ACC112 (cell line): ENCODE data around the gene TRIM62.

Source experiments
- H2AFZ ChIP-seq: fragments of 200-600 bp; sonication (generic); one replicate; pipeline ENCODE4 v1.6.0; 2017; ENCODE audit warnings: antibody characterized with exemption, low read length; ENCODE audit not compliant: unreplicated experiment
- H3K27ac ChIP-seq: fragments of 200-600 bp; sonication (generic); 2 replicates; pipeline ENCODE4 v1.5.1; 2014; ENCODE audit warnings: low read depth, mild to moderate bottlenecking, antibody characterized with exemption, low read length, moderate library complexity
- H3K27me3 ChIP-seq: fragments of 200-600 bp; sonication (generic); 2 replicates; pipeline ENCODE4 v1.6.1; 2014; ENCODE audit warnings: mild to moderate bottlenecking, antibody characterized with exemption, low read length, moderate library complexity, mixed read lengths; ENCODE audit not compliant: insufficient read depth
- H3K36me3 ChIP-seq: fragments of 200-600 bp; sonication (generic); 2 replicates; pipeline ENCODE4 v1.6.1; 2016; ENCODE audit warnings: mild to moderate bottlenecking, antibody characterized with exemption, low read length, moderate library complexity, mixed read lengths; ENCODE audit not compliant: insufficient read depth
- H3K4me1 ChIP-seq: fragments of 200-600 bp; sonication (generic); one replicate; pipeline ENCODE4 v1.6.1; 2016; ENCODE audit warnings: low read length, mixed read lengths; ENCODE audit not compliant: insufficient read depth, unreplicated experiment, control insufficient read depth
- H3K4me3 ChIP-seq: fragments of 200-600 bp; sonication (generic); 2 replicates; pipeline ENCODE4 v1.5.1; 2014; ENCODE audit warnings: mild to moderate bottlenecking, low read depth, low read length
- H3K79me2 ChIP-seq: fragments of 200-600 bp; sonication (generic); one replicate; pipeline ENCODE4 v1.6.0; 2016; ENCODE audit warnings: low read length; ENCODE audit not compliant: control insufficient read depth, unreplicated experiment, insufficient read depth

Gene TRIM62

DNA sequence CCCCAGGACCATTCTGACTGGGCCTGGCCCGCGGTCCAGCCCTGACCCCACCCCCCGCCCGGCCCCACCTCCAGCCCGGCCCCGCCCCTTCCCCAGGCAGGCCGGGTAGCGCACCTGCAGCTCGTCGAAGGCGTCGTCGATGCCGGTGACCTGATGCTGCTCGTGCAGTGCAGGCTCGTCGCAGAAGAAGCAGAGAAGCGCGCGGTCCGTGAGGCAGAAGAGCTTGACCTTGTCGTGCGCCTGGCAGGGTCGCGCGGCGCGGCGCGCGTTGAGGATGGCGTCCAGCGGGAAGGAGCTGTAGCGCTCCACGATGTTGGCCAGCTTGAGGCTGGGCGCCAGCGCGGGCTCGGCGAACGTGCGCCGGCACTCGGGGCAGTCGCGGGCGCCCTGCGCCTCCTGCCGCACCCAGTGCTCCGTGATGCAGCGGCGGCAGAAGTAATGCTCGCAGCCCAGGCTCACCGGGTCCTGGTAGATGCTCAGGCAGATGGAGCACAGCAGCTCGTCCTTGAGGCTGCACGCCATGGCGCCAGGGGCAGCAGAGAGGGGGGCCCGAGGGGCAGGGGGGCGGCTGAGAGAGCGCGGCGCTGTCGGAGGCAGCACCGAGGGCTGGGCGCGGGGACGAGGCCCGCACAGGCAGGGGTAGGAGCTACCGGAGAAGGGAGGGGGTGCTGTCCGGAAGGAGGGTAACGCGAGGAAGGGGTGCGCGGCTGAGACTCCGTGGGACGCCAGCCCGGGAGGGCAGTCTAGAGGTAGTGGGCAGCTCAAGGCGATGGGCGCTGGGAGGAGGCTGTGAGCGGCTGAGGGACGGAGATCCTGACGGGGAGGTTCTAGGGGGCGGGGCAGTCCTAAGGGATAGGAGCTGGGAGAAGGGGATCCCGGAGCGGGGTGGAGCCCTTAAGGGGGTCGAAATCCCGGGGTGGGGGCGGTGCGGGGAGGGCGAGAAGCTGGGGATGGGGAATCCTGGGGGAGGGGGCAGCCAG, 642 bp downstream of the TRIM62 start:
- H2AFZ ChIP-seq = peak overlapping the region; percentile 53
- no peaks in the 10 kb centered on the region for H3K79me2 ChIP-seq
- peaks cover 11% of the 10 kb centered on the region; the same call in 1 of the 2 replicates for H3K27me3 ChIP-seq
- no peak overlapping the region for H3K27ac ChIP-seq
- H3K4me1 ChIP-seq = peaks cover 18% of the 10 kb centered on the region
- peak overlapping the region; percentile 89 for H3K4me3 ChIP-seq
- H3K36me3 ChIP-seq = no peaks in the 10 kb centered on the region

DNA sequence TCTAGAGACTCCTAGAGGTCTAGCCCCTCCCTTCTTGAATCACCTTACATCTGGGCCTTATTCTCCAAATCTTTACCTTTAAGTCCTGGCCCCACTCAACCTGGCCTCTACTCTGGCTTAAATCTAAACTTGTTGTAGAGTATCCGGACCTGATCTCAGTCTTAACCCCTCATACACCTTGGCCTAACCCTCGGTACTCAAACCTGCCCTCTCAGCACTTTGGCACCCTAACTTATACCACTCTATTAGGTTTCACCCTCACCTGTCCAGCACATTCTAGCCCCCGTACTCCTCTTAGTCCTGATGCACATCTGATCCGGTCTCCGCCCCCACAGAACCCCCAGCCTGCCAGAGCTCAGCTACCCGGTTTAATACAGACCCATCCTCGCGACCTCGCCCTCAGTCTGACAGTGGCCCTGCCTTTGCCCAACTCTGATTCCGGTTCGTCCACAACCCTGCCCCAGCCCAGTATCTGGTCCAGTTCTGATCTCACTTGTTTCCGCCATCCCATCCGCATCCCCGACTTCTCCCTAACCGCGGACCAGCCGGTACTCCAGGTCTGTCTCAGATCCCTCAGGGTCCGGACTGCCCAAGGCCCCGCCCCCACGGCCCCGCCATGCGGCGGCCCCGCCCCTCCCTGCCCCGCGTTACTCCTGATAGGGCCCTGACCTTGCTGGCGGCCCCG, 1.5 kb downstream of the TRIM62 start:
- H3K79me2 ChIP-seq = no peaks in the 10 kb centered on the region
- no peak overlapping the region for H2AFZ ChIP-seq
- H3K4me3 ChIP-seq = peak overlapping the region; percentile 89
- H3K4me1 ChIP-seq = peaks cover 20% of the 10 kb centered on the region
- H3K27ac ChIP-seq = no peak overlapping the region
- peaks cover 4% of the 10 kb centered on the region; the same call in 1 of the 2 replicates for H3K27me3 ChIP-seq
- H3K36me3 ChIP-seq = no peaks in the 10 kb centered on the region

DNA sequence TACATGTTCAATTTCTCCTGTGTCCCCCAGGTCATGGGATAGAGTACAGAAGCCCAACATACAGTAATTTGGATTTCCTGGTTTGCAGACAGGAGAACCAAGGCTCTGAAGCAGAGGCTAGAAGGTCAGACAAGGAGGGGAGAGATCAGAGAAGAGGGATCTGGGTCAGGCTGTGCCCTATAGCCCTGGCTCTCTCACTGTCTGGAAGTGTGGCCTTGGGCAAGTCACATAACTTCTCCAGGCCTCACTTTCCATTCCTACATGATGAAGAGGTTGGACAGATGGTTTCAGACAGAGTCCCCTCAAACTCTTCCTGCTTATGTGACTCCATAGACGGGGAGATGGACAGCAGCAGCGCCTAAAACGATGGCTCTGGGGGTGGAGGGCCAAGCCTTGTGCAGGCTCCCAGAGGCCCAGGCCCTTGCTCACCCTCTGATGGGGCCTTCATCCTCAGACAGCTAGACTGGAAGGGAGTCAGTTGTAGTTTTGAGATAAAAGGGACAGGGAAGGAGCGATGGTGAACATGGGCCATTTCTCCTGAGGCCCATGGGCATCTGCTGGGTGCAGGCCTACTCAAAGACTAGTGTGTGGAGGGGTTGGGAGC, 2.9 kb downstream of the TRIM62 start:
- peaks cover 4% of the 10 kb centered on the region; the same call in 1 of the 2 replicates for H3K27me3 ChIP-seq
- no peaks in the 10 kb centered on the region for H3K79me2 ChIP-seq
- peaks cover 20% of the 10 kb centered on the region for H3K4me1 ChIP-seq
- H3K4me3 ChIP-seq = no peak overlapping the region
- no peaks in the 10 kb centered on the region for H3K36me3 ChIP-seq
- no peak overlapping the region for H3K27ac ChIP-seq
- no peak overlapping the region for H2AFZ ChIP-seq

DNA sequence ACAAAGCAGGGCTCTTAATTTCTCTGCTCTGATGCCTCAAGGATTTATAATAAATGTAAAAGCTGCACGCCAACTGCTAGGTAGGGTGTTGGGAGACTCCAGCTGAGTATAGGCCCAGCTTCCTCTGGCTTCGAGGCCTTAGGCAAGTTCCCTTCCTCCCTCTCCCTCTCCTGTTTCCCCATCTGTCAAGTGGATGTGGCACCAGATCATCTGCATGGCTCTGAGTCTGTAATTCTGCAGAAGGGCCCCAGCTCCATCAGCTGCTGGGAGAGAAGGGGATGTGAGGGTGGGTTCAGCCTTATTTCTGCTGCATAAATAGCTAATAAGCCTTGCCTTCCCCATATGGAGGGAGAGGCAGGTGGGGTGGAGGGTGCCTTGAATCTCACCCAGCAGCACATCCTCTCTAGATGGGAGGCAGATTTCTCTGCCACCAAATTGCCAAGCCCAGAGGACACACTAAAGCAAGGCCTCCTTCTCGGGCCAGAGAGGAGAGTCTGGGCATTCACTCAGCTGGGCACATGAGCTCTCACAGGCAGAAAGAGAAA, 3.8 kb downstream of the TRIM62 start:
- Histone ChIP-seq H3K4me3 (no peak overlapping the region), H3K4me1 (peaks cover 20% of the 10 kb centered on the region), H3K27ac (no peak overlapping the region), H3K27me3 (no peaks in the 10 kb centered on the region; the same call in 1 of the 2 replicates), H2AFZ (no peak overlapping the region), H3K79me2 (no peaks in the 10 kb centered on the region), H3K36me3 (no peaks in the 10 kb centered on the region)

DNA sequence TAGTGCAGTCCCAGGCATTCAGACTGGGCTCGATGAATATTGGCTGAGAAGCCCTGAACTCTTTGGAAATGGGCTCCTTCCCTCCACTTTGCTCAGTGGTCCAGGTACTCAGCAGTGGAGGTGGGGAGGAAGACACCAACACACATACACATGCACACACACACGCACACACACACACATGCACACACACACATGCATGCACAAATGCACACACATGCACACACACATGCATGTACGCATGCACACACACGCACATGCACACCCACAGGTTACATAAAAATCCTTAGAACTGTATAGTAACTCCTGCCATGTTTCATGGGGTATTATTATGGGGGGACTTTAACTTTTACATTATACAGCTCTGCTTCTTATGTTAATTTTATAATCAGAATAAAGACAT, 5.0 kb downstream of the TRIM62 start:
- no peaks in the 10 kb centered on the region for H3K79me2 ChIP-seq
- no peaks in the 10 kb centered on the region for H3K36me3 ChIP-seq
- H3K27me3 ChIP-seq = no peaks in the 10 kb centered on the region
- no peak overlapping the region for H2AFZ ChIP-seq
- no peak overlapping the region for H3K4me3 ChIP-seq
- peaks cover 16% of the 10 kb centered on the region for H3K4me1 ChIP-seq
- no peak overlapping the region for H3K27ac ChIP-seq

DNA sequence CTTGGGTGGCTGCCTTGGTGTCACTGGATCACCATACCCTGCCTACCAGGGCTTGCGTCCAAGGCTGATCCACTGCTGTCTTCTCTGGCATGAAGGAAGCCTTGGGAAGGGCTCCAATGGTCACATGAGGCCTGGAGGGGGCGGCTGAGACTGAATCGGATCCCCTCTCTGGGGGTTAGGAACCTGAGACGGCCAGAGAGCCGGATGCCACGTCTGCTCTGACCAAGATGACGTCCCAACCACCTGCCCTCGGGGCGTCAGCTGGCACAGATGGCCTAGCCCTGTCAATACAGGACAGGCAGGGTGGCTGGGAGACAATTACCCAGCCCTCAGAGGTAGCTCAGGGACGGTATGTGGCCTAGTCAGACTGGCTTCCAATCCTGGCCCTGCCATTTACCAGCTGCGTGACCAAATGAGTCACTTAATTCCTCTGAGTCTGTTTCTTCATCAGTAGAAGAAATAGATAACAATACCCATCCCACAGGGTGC, 5.4 kb downstream of the TRIM62 start:
- no peak overlapping the region; the same call in 1 of the 2 replicates for H3K27ac ChIP-seq
- no peaks in the 10 kb centered on the region for H3K27me3 ChIP-seq
- no peak overlapping the region for H2AFZ ChIP-seq
- no peaks in the 10 kb centered on the region for H3K36me3 ChIP-seq
- peaks cover 16% of the 10 kb centered on the region for H3K4me1 ChIP-seq
- no peaks in the 10 kb centered on the region for H3K79me2 ChIP-seq
- no peak overlapping the region for H3K4me3 ChIP-seq

DNA sequence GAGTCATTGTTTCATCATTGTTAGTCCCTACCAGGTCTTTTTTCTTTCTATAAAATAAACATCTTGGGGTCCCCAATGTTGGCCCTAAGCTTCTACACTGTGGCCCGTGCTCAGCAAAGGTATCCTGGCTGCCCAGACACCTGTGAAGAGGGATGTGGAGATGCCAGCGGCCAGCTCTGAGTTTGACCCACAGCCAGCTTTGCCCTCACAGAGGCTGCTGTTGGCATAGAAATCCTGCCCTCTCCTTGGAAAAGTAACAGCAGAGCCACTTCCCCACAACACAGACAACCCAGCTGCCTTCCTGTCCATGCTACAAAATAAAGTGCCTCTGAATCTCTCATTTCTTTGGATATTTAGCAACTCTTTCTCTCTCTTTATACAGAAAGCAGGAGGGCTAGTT, 6.0 kb downstream of the TRIM62 start:
- no peaks in the 10 kb centered on the region for H3K79me2 ChIP-seq
- peaks cover 16% of the 10 kb centered on the region for H3K4me1 ChIP-seq
- H3K27me3 ChIP-seq = no peaks in the 10 kb centered on the region
- H3K36me3 ChIP-seq = no peaks in the 10 kb centered on the region
- H2AFZ ChIP-seq = no peak overlapping the region
- no peak overlapping the region; the same call in 1 of the 2 replicates for H3K27ac ChIP-seq
- no peak overlapping the region for H3K4me3 ChIP-seq

DNA sequence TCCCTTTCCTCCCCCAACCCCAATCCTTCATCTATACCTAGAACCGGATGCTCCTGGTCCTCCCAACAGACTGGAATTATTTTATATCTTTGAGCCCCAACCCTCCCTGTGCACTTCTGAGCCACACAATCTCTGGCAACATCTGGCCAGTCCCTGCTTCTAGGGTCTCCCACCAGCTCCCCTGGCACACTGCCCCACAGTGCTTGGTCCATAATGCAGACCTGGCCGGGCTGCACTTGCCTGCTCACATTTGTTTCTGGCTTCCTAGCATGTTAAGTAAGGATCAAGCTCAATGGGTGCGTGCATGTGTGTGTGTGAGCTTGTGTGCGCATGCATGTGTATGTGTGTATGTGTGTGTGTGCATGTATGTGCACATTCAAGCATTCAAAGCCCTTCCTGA, 8.8 kb downstream of the TRIM62 start:
- no peak overlapping the region for H3K27ac ChIP-seq
- H2AFZ ChIP-seq = no peak overlapping the region
- peaks cover 10% of the 10 kb centered on the region for H3K4me1 ChIP-seq
- no peaks in the 10 kb centered on the region for H3K27me3 ChIP-seq
- H3K36me3 ChIP-seq = no peaks in the 10 kb centered on the region
- H3K4me3 ChIP-seq = no peak overlapping the region
- no peaks in the 10 kb centered on the region for H3K79me2 ChIP-seq

DNA sequence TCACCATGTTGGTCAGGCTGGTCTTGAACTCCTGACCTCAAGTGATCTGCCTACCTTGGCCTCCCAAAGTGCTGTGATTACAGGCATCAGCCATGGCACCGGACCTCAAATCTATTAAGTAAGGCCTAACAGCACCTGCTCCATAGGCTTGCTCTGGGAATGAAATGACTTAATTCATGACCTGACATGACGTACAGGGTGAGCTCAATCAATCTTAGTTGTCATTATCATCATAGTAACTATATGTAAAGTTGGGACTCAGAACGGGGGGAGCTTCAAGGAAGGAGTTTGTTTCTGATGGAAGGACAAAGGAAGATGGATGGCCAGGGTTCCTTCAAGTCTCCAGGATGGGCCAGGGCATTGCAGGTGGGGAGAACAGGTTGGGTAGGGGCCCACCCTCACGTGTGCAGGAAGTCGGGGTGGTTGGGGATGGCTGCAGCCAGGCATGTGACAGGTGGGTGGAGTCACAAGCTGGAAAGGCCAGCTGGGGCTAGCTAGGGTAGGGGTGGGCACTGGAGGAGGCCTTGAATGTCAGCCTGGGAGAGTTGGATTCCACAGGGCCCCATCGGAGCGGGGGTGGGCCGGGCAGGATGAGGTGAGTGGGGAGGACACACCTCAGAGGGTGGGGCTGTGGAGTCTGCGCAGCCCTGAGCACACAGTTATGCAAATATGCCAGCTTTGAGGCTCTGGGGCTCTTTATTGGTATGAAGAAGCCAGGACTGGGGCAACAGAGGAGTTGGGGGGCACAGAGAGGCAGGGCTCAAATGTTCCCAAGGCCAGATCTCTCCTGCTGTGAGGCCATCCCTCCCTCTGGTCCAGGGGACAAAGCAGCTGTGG, 9.6 kb downstream of the TRIM62 start:
- Histone ChIP-seq H3K27ac (no peak overlapping the region), H3K79me2 (no peaks in the 10 kb centered on the region), H3K4me3 (no peak overlapping the region), H2AFZ (no peak overlapping the region), H3K27me3 (no peaks in the 10 kb centered on the region), H3K4me1 (peaks cover 10% of the 10 kb centered on the region), H3K36me3 (no peaks in the 10 kb centered on the region)
